ENCODE data around the gene SLC27A3.
"Not testable (repeated sequence)": the region's sequence is repeated elsewhere in the genome, so short reads cannot be mapped to it uniquely, and the experiment has no call there.

Gene SLC27A3

DNA sequence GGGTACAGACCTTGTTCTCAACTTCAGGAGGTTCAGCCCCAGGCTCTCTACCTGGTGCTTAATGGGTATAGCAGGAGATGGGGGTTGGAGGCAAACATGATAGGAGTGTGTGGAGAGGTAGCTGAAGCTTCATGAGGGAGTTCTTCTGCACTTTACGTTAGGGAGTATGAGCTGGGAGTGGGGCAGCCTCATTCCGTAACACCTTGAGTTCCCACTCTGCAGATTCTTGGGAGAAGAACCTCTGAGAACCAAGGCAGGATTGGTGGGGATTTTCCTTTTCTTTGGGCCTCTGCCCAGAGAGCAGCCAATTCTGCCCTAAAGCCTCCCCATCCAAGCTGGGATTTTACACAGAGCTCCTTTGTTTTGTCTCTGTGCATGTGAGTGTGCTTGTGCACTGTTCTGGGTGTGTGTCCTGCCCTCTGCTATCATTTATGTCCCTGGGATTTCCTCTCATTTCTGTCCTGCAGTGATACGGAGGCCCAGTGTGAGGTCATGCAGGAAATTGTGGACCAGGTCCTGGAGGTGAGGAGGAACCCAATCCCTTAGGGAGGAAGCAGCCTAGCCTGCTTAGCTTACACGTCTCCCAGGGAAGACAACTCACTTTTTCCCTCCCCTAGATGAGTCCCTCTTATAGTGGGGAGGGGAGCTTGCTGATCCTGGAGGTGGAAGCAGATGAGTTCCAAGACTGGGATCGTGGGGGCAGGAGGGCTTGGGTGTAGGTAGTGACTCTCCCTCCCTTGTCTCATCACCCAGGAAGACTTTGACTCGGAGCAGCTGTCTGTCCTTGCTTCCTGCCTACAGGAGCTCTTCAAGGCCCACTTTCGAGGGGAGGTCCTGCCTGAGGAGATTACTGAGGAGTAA, 11.6 kb upstream of the SLC27A3 start:
- no peak for DNase-seq

DNA sequence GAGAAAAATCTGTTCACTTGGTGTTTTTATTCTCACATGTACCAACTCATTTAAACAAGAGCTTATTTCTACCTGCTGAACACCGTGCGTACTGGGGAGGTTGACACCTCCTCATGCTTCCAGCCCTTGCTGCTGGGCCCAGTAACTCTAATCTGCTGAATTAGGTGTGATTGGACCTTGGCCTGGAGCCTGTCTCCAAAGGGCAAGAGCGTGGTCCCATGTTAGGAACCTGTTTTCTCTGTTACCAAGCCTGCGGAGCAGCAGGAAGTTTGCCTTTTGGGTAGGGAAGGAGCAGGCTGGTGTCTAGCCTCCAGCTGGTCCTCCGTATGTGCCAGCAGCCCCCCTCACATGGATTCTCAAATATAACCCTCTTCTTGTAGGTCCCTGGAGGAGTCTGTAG, 10.9 kb upstream of the SLC27A3 start:
- no peak for DNase-seq

DNA sequence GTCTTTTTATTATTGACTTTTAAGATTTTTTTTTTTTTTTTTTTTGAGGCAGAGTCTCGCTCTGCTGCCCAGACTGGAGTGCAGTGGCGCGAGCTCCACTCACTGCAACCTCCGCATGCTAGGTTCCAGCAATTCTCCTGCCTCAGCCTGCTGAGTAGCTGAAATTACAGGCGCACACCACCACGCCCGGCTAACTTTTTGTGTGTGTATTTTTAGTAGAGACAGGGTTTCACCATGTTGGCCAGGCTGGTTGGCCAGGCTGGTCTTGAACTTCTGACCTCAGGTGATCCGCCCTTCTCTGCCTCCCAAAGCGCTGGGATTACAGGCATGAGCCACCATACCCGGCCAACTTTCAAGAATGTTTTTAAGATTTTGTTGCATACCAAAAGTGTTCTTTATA, 8.5 kb upstream of the SLC27A3 start:
- not testable (repeated sequence) for DNase-seq

DNA sequence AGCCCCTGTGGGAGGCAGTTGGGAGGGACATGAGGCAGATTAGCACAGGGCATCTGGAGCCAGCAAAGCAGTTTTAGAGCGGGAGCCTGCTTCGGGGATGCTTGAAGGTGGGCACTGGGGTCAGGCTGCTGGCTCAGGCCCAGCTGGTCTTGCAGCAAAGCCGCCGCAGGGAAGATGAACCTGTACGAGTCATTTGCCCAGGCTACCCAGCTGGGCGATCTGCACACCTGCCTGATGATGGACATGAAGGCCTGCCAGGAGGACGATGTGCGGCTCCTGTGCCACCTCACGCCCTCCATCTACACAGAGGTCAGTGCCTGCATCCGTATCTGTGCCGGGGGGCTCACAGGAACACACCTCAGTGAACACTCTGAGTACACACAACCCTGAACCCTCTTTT, 7.7 kb upstream of the SLC27A3 start:
- no peak for DNase-seq

DNA sequence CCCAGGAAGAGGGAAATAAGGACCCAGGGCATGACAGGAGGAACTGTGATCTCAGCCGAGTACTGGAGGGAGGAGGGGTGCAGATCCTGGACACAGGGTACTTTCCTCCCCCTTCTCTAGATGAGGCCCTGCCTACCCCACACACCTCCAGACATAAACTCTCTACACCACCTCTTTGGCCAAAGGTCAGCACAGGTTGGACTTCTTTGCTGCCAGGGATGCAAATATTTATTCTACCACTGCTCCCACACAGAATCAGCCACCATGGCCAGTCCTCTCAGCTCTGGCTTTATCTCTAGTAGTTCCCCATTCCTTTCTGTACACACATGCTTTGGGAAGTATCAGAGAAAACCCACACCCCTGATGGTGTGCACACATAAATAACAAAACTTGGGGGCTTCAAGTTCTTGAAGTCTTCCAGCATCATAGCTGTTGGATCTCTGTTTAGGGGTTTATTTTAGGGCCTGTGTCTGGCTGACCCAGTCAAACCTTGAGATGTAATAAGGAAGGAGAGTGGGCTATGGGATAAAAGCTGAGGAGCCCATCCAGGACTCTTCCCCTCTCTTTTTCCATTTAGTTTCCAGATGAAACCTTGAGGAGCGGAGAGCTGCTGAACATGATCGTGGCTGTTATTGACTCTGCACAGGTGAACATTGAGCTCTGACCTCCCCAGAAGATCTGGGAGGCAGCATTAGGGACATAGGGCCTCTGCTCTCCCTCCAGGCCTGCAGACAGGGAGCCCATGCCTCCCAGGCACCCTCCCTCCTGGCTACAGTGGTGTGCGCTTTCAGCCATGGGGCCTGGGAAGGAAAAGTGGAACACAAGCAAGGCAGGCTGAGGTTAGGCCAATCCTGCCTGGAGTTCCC, 6.7 kb upstream of the SLC27A3 start:
- DNase-seq, result no peak

DNA sequence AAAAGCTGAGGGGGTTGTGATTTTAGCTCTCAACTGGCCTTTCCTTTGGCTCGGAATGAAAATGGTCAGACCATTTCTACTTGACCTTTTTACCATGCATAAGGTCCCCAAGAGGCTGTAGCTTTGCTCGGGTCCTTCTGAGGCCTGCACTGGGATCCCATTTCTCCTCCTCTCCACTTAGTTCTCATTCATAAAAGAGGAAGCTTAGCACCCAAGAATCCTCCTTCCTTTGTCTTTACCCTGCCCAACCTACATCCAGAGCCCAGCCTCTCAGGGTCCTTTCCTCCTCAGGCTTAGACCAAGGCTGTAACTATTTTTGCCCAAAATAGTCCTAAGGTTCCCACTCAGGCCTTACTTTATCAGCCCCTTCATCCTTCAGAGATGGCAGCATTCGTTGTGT, 6.0 kb upstream of the SLC27A3 start:
- DNase-seq, result no peak

DNA sequence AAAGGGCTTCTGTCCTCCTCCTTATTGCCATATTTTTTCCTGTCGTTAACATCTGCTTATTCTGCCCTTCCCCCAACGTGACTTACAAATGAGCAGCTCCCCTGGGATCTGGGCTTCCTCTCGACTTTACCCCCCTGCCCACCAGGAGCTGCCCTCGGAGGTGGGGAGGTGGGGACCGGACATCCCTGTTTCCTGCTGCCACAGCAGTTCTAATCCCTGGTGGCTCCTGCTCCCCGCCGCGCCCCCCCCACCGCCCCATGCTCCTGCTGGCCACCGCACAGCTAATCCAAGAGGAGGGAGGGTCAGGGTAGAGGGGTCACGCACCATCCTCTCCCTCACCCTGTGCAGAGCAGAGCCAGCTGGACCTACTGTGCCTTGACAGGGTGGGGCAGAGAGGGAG, 4.4 kb upstream of the SLC27A3 start:
- peak; percentile 25 for DNase-seq

DNA sequence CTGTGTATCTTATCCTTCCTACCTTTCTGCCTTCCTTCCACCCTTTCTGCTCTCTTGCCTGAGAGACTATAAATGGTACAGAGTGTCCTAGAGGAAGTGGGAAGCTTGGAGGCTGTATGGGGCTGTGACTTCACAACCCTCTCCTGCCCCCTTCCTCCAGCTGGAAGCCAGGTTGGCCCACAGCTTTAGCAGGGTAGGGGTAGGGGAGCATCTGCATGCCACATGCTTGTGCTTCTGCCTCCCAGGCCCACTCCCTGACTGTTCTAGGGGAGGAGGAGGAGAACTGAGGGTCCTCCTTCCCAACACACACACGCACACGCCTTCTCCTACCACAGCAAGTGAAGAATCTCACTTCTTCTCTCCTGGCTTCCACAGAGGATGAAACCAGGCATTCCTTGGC, 3.9 kb upstream of the SLC27A3 start:
- DNase-seq, result no peak

DNA sequence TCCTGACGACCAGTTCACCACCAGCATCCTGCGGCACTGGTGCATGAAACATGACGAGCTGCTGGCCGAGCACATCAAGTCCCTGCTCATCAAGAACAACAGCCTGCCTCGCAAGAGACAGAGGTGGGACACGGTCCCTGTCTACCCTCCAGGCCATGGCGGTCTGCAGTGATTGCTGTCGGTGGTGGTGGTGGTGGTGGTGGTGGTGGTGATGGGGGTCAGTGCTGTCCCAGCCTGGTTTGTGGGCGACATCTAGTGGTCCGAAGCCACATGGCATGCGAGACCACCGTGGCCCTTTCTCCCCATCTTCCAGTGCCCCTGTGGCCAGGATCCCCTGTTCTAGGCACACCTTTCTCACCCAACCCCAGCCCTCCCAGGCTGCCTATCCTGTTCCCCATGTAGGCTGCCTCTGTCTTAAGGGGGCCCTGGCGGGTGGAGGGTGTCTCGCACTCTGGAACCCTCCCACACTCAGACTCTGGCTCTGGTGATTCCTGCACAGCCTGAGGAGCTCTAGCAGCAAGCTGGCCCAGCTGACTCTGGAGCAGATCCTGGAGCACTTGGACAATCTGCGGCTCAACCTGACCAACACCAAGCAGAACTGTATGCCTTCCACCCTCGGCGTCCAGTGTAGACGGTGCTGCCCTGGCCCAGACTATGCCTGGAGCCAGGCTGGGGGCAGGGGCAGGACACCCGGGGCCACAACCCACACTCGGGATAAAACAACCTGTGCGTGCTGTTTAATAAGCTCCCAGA, 3.2 kb upstream of the SLC27A3 start:
- DNase-seq, result no peak

DNA sequence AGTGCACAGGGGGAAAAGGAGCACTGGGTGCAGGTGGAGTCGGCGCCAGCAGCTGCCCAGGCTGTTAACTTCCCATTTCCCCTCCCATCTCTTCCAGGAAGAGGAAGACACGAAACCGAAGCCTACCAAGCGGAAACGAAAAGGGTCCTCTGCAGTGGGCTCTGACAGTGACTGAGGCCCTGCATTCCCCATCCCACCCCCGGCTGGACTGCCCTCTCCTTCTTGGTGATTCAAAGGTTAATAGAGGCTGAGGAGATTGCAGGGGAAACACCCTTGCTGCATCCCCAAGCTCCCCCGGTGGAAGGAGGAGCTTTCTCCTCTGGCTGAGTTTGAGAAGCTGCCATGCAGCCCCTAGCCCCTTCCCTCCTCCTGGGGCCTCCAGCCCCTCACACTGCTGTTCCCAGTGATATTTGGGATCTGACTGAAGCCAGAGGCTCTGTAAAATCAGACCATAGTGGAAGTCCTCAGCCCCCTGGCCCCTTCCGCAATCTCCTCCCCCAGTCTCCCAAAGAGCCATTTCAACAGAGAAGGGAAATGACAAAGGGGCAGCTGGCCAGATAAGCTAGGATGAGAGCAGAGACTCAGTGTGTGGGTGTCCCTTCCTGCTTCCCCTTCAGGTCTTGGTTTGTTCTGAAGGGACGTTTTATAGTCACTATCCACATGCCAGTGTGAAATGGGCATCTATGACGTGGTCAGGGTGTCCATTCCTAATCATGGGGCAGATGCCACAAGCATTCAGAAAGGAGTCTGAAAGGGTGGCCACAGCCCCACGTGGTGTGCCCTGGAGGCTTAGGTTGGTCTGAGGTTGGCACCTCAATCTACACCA, 1.9 kb upstream of the SLC27A3 start:
- no peak for DNase-seq

DNA sequence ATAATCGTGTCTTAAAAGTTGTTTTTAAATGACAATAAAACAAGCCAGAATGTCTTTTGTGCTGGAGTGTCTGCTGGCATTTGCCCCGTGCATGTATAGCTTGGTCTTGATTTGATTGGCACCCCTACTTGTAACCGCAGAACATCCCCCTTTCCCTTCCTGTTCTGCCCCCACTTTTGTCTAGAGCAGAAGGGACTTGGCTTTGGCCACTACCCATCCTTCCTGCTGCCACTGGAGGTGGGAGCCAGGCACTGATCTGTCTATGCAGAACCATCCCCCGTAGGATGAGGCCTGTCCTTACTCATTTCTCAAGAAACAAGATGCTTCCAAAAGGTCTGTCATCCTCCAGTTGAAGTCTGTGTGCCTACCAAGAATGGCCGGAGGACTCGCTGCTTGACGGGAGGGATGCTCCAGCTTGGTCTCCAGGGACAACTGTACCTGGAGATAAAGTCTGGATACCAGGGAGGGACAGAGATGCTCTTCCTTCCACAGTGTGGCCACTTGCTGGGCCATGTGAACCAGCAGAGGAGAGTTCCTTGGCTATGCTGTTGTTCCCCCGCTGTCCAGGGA, 1.1 kb upstream of the SLC27A3 start:
- DNase-seq, result no peak

DNA sequence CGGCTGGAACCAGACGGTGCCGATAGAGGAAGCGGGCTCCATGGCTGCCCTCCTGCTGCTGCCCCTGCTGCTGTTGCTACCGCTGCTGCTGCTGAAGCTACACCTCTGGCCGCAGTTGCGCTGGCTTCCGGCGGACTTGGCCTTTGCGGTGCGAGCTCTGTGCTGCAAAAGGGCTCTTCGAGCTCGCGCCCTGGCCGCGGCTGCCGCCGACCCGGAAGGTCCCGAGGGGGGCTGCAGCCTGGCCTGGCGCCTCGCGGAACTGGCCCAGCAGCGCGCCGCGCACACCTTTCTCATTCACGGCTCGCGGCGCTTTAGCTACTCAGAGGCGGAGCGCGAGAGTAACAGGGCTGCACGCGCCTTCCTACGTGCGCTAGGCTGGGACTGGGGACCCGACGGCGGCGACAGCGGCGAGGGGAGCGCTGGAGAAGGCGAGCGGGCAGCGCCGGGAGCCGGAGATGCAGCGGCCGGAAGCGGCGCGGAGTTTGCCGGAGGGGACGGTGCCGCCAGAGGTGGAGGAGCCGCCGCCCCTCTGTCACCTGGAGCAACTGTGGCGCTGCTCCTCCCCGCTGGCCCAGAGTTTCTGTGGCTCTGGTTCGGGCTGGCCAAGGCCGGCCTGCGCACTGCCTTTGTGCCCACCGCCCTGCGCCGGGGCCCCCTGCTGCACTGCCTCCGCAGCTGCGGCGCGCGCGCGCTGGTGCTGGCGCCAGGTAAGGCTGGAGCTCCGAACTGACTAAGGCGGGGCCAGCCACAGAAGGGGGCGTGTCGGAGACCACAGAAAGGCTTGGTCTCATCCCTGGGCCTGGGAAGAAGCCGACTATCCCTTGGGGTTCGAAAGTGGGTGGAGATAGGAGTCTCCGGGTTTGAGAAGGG, 486 bp downstream of the SLC27A3 start:
- peak; percentile 95 for DNase-seq

DNA sequence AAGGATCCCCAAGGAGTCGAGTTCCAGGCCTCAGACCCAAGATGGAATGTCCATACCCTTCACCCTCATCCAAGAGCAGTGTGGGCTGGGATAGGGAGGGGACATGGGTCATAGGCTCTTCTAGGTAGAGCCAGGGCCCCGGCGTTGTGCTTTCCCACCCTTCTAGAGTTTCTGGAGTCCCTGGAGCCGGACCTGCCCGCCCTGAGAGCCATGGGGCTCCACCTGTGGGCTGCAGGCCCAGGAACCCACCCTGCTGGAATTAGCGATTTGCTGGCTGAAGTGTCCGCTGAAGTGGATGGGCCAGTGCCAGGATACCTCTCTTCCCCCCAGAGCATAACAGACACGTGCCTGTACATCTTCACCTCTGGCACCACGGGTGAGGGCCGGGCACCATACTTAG, 1.1 kb downstream of the SLC27A3 start:
- DNase-seq, result no peak

DNA sequence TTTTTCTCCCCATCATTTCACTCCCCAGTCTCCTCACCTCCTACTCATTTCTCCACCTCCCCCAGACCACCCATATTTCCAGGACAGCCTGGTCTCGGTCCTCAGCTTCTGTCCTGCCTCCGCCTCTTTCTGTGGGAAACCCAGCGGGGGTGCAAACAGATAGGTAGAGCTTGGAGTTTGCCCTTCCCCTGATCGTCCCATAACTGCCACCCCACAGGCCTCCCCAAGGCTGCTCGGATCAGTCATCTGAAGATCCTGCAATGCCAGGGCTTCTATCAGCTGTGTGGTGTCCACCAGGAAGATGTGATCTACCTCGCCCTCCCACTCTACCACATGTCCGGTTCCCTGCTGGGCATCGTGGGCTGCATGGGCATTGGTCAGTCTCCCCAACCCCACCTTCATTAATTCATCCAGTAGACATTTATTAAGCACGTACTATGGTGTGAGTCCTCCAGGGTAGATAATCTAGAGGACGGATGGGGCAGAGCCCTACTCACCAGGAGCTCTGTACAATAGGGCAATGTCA, 1.7 kb downstream of the SLC27A3 start:
- DNase-seq, result no peak

DNA sequence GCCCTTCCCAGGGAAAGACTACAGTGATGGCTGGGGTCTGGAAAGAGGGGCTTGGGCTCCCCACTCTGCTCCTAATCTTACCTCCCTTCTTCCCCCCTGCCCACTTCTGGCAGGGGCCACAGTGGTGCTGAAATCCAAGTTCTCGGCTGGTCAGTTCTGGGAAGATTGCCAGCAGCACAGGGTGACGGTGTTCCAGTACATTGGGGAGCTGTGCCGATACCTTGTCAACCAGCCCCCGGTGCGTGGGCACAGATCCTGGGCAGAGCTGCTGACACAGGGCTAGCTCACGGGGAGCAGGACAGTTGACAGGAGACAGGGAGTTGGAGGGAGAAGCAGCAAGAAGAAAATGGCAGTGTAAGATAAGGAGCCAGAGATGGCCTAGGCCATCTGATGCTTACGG, 2.4 kb downstream of the SLC27A3 start:
- DNase-seq, result no peak

DNA sequence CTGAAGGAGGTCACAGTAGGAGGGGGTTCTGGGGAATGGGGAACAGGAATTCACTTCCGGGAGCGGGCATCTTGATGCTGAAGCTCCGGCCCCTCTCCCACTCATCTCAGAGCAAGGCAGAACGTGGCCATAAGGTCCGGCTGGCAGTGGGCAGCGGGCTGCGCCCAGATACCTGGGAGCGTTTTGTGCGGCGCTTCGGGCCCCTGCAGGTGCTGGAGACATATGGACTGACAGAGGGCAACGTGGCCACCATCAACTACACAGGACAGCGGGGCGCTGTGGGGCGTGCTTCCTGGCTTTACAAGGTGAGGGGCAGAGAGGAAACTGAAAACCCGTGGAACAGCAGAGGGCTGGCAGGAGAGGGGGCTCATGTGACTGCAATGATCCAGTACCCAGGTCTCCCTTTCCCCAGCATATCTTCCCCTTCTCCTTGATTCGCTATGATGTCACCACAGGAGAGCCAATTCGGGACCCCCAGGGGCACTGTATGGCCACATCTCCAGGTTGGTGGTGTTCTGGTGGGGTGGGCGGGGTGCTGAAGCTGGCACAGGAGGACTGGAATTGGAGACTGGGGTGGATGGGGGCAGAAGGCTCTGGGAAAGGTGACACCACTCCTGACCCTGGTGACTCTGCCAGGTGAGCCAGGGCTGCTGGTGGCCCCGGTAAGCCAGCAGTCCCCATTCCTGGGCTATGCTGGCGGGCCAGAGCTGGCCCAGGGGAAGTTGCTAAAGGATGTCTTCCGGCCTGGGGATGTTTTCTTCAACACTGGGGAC, 3.0 kb downstream of the SLC27A3 start:
- DNase-seq, result no peak

DNA sequence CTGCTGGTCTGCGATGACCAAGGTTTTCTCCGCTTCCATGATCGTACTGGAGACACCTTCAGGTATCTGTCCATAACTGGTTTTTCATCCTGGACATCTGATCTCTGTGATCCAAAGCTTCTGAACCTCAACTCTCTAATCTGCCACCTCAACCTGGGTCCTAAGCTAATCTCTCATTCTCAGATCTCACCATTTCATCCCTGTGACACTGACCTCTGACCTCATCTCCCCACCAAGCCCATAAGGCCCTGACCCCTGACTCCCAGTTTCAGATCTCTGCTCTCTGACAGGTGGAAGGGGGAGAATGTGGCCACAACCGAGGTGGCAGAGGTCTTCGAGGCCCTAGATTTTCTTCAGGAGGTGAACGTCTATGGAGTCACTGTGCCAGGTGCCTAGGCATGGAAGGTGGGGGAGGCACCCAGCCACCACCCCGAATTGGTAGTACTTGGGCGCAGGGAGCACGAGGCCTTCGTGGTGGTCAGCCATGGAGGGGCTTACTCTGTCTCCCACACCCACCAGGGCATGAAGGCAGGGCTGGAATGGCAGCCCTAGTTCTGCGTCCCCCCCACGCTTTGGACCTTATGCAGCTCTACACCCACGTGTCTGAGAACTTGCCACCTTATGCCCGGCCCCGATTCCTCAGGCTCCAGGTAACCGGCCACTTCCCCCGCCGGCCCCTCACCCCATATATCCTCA, 3.8 kb downstream of the SLC27A3 start:
- DNase-seq, result no peak

DNA sequence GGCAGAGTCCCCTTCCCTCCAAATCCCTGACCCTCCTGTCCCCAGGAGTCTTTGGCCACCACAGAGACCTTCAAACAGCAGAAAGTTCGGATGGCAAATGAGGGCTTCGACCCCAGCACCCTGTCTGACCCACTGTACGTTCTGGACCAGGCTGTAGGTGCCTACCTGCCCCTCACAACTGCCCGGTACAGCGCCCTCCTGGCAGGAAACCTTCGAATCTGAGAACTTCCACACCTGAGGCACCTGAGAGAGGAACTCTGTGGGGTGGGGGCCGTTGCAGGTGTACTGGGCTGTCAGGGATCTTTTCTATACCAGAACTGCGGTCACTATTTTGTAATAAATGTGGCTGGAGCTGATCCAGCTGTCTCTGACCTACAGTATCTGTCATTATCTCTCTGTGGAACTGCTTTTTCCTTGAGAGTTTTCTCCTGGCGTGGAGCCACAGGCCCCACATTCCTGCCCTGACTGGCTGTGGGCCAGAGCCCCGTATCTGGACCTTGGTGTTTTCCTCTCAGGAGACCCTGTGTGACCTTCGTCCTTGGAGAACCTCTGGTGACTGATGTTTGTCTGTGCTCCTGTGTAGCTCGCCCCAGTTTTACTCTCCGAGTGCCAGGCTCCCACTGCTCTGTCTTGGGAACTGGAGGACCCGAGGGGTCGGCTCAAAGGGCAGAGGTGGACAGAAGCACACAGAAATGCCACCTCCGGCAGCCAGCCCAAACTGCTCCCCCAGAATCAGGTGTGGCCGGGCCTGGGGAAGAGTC, 4.8 kb downstream of the SLC27A3 start:
- no peak for DNase-seq

DNA sequence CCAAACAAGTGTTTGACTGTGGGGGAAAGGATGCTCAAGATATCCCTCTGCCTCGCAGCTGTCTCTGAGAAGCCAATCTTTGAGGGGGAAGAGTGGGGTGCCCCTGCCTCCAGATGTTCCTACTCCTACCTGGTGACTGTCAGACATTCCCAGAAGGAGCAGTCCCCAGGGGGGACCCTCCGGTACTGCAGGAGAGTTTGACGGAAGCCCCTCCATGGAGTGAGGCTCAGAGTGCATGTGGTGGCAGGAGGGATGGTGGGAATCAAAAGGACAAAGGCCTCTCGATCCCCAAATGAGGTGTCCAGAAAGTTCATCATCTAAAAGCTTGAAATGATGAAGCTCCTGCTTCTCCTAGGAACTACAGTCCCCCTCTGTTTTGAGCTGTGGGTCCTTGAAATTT, 5.3 kb downstream of the SLC27A3 start:
- DNase-seq, result no peak

Measured in NCI-H69 (cell line).